Aorta (tissue), 5 donors: Measurements from ENCODE around the gene TMC2. TPM values are rescaled to one million over a fixed set of nuclear protein-coding genes. Genes with fewer than 3 reads are reported as not detected.

Experiments
- ATAC-seq: fragments of 200-7000 bp; cut with Tn5 transposase; one replicate; pipeline ENCODE4 v1.9.1; 2022; ENCODE audit warnings: moderate library complexity; ENCODE audit not compliant: low FRiP score
- DNase-seq, 2 donors: peaks; one replicate each; pipeline ENCODE4 v3.0.0-alpha.2; 2020
- H3K27ac ChIP-seq, 2 donors: one replicate each; pipeline ENCODE4 v1.5.1; 2013; ENCODE audit warnings: low read length in 2 of 2, mild to moderate bottlenecking in 2 of 2, moderate library complexity in 2 of 2, control low read depth in 1 of 2, inconsistent platforms in 1 of 2, low read depth in 1 of 2
- H3K27me3 ChIP-seq, 2 donors: one replicate each; pipeline ENCODE4 v1.6.1; 2013; ENCODE audit warnings: control low read depth in 1 of 2, low read length in 1 of 2, mild to moderate bottlenecking in 1 of 2, moderate library complexity in 1 of 2; ENCODE audit not compliant: insufficient read depth in 2 of 2, control insufficient read depth in 1 of 2
- H3K36me3 ChIP-seq, 2 donors: one replicate each; pipeline ENCODE4 v1.6.1; 2013; ENCODE audit warnings: control low read depth in 1 of 2, low read length in 1 of 2, mild to moderate bottlenecking in 1 of 2; ENCODE audit not compliant: insufficient read depth in 2 of 2, control insufficient read depth in 1 of 2
- H3K4me1 ChIP-seq, 2 donors: one replicate each; pipeline ENCODE4 v1.6.1; 2013; ENCODE audit warnings: low read length in 2 of 2, control low read depth in 1 of 2, mild to moderate bottlenecking in 1 of 2, moderate library complexity in 1 of 2; ENCODE audit not compliant: insufficient read depth in 2 of 2, control insufficient read depth in 1 of 2
- H3K4me3 ChIP-seq, 2 donors: one replicate each; pipeline ENCODE4 v1.5.1; 2013; ENCODE audit warnings: low read length in 2 of 2, control low read depth in 1 of 2, mild to moderate bottlenecking in 1 of 2
- H3K9me3 ChIP-seq: one replicate; pipeline ENCODE4 v1.6.1; 2013; ENCODE audit warnings: mild to moderate bottlenecking, low read length; ENCODE audit not compliant: control insufficient read depth
- WGBS, 2 donors: extraction: QIAGEN DNeasy Blood & Tissue Kit; methylation state at CpG; one replicate each; pipeline ENCODE4 v1.1.7; 2013; 5-methylcytosine and 5-hydroxymethylcytosine counted together
- intact Hi-C, 2 donors: fragments of 100-400 bp; cut with DNase I; formaldehyde crosslinking; loops; one replicate each; pipeline versions ENCODE4 v1.14.2 to v1.15.0; 2022
- polyA plus RNA-seq, 2 donors: library from polyadenylated mRNA; stranded (reverse); fragments of 200-250 nt; gene quantifications; one replicate each; pipeline ENCODE4 v1.2.3, GENCODE V29; 2013
- total RNA-seq, 2 donors: library from RNA; stranded (reverse); fragmentation: NEBNext Ultra II Directional; extraction: Animal tissue kit (Norgen Biotek cat#: 25700); gene quantifications; one replicate each; pipeline ENCODE4 v1.2.1, GENCODE V29; 2021
- donor health status: healthy with polysubstance abuse.
- donor health status: Bipolar disorder and iron deficiency.
- donor health status: DM: no; HTN: no; CAD: no.
- donor health status: DM: no; HTN: no; CAD: no.
- donor health status: DM: yes; HTN: yes; CAD: no.

TMC2 gene
- total and polyA plus RNA-seq, 4 donors = 0.10 to 0.15 TPM; not detected in 2

GRCh38 chr20:2578475-2579192 lies 42.3 kb downstream of the TMC2 start:
- intact Hi-C loops = no loop called here
- H3K27ac ChIP-seq = no peak overlapping the region
- WGBS, 2 donors = 30 to 32% methylated on average over 10 of the region's 10 CpGs
- ATAC-seq (no peak), DNase-seq (no peak)
- H3K4me3 ChIP-seq = no peak overlapping the region
- no peaks in the 10 kb centered on the region for H3K36me3 ChIP-seq
- no peaks in the 10 kb centered on the region for H3K4me1 ChIP-seq
- no peaks in the 10 kb centered on the region for H3K27me3 ChIP-seq
- H3K9me3 ChIP-seq = no peaks in the 10 kb centered on the region

- ATAC-seq (no peak), DNase-seq (no peak)
- H3K36me3 ChIP-seq = no peaks in the 10 kb centered on the region
- H3K27ac ChIP-seq = no peak overlapping the region
- no peaks in the 10 kb centered on the region for H3K4me1 ChIP-seq
- no peaks in the 10 kb centered on the region for H3K9me3 ChIP-seq
- 65 to 73% methylated on average over 1 of the region's 1 CpG for WGBS, 2 donors
- H3K27me3 ChIP-seq = no peaks in the 10 kb centered on the region
- no peak overlapping the region for H3K4me3 ChIP-seq
- intact Hi-C loops = no loop called here
These were observed 49.4 kb downstream of the TMC2 start for GRCh38 chr20:2585811-2586210.

GRCh38 chr20:2593756-2594155 lies 57.4 kb downstream of the TMC2 start:
- Histone ChIP-seq H3K27ac (no peak overlapping the region), H3K36me3 (no peaks in the 10 kb centered on the region), H3K27me3 (no peaks in the 10 kb centered on the region), H3K4me1 (no peaks in the 10 kb centered on the region), H3K9me3 (no peaks in the 10 kb centered on the region), H3K4me3 (no peak overlapping the region)
- DNase-seq (no peak), ATAC-seq (no peak)
- WGBS, 2 donors = 74 to 75% methylated on average over 1 of the region's 1 CpG
- intact Hi-C loops = no loop called here

- no peak for ATAC-seq
- H3K9me3 ChIP-seq = no peaks in the 10 kb centered on the region
- H3K27me3 ChIP-seq = no peaks in the 10 kb centered on the region
- no peak overlapping the region for H3K4me3 ChIP-seq
- DNase-seq = no peak
- WGBS, 2 donors = 90 to 91% methylated on average over 2 of the region's 2 CpGs
- intact Hi-C loops = no loop called here
- no peaks in the 10 kb centered on the region for H3K36me3 ChIP-seq
- H3K27ac ChIP-seq = no peak overlapping the region
- H3K4me1 ChIP-seq = no peaks in the 10 kb centered on the region
These were observed 58.7 kb downstream of the TMC2 start for GRCh38 chr20:2595076-2595475.

GRCh38 chr20:2596673-2597279 lies 60.4 kb downstream of the TMC2 start:
- Histone ChIP-seq H3K27me3 (no peaks in the 10 kb centered on the region), H3K36me3 (no peaks in the 10 kb centered on the region), H3K4me3 (no peak overlapping the region), H3K4me1 (no peaks in the 10 kb centered on the region), H3K27ac (no peak overlapping the region), H3K9me3 (no peaks in the 10 kb centered on the region)
- ATAC-seq = no peak
- intact Hi-C loops = no loop called here
- WGBS, 2 donors = 55 to 56% methylated on average over 8 of the region's 8 CpGs
- no peak for DNase-seq

- Histone ChIP-seq H3K36me3 (no peaks in the 10 kb centered on the region), H3K4me3 (no peak overlapping the region), H3K27me3 (no peaks in the 10 kb centered on the region), H3K27ac (no peak overlapping the region), H3K4me1 (no peaks in the 10 kb centered on the region), H3K9me3 (no peaks in the 10 kb centered on the region)
- DNase-seq (no peak), ATAC-seq (no peak)
- intact Hi-C loops = no loop called here
- 22 to 33% methylated on average over 5 of the region's 5 CpGs for WGBS, 2 donors
These were observed 63.1 kb downstream of the TMC2 start for GRCh38 chr20:2599288-2600006.

GRCh38 chr20:2602046-2602735 lies 65.8 kb downstream of the TMC2 start:
- Histone ChIP-seq H3K4me1 (no peaks in the 10 kb centered on the region), H3K27me3 (no peaks in the 10 kb centered on the region), H3K4me3 (no peak overlapping the region), H3K36me3 (no peaks in the 10 kb centered on the region), H3K9me3 (no peaks in the 10 kb centered on the region), H3K27ac (no peak overlapping the region)
- DNase-seq (no peak), ATAC-seq (no peak)
- intact Hi-C loops = no loop called here
- WGBS, 2 donors = 49 to 56% methylated on average over 9 of the region's 9 CpGs

GRCh38 chr20:2602746-2603145 lies 66.4 kb downstream of the TMC2 start:
- ATAC-seq (no peak), DNase-seq (no peak)
- WGBS, 2 donors = 88% methylated on average over 4 of the region's 4 CpGs
- H3K4me3 ChIP-seq = no peak overlapping the region
- H3K36me3 ChIP-seq = no peaks in the 10 kb centered on the region
- intact Hi-C loops = no loop called here
- H3K4me1 ChIP-seq = no peaks in the 10 kb centered on the region
- no peaks in the 10 kb centered on the region for H3K27me3 ChIP-seq
- H3K27ac ChIP-seq = no peak overlapping the region
- no peaks in the 10 kb centered on the region for H3K9me3 ChIP-seq
